HL-60/S4 (cell line): ENCODE data around the gene OTULIN.

ENCODE experiments used
- in situ Hi-C: fragments of 300-500 bp; cut with MboI; formaldehyde crosslinking; loops from 2 replicates; pipeline ENCODE4 v1.14.3; 2022; ENCODE audit warnings: low sequenced_read_pairs

Gene OTULIN

DNA sequence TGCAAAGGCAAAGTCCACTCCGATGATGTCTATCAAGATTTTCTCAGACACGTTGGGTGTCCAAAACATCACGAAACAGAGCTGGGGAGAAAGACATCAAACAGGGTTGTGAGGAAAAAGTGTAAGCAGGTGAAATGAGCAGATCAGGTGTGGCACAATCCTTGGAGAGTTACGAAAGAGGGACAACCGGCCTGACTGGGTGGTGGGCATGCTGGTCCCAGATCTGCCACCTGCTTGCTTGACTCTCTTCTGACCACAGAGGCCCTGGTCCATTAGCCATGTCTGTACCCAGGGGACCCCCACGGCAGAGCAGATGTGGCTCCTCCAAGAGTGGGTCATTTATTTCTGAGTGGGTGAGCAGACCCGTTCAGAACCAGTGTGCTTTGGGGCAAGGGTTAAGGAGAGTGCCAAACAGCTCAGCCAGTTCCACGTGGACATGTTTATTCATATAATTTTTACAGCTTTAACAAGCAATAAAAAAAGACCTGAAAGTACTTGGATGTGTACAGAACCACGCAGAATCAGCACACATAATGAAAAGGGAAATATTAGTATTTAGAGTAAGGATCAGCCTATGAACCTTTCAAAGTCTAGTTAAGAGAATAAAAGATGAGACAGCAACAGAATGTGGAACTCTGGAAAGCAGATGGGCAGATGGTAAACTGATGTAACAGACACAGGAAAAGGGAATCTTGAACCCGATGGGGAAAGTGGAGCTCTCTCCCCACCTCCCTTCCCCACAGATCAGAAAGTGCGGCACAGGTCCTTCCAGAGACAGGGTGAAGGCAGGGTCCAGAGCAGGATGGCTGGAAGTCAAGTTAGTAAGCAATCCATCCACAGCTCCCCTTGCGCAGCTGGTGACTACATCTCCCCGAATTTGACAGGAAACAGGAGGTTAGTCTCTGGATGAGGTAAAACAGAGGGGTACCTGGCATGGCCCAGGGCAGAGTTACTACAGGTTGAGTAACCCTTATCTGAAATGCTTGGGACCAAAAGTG, 52.5 kb downstream of the OTULIN start:
- in situ Hi-C loops, result no loop called here

- in situ Hi-C loops, result no loop called here
Observed at GRCh38 chr5:14718778-14719177, 54.3 kb downstream of the OTULIN start.

DNA sequence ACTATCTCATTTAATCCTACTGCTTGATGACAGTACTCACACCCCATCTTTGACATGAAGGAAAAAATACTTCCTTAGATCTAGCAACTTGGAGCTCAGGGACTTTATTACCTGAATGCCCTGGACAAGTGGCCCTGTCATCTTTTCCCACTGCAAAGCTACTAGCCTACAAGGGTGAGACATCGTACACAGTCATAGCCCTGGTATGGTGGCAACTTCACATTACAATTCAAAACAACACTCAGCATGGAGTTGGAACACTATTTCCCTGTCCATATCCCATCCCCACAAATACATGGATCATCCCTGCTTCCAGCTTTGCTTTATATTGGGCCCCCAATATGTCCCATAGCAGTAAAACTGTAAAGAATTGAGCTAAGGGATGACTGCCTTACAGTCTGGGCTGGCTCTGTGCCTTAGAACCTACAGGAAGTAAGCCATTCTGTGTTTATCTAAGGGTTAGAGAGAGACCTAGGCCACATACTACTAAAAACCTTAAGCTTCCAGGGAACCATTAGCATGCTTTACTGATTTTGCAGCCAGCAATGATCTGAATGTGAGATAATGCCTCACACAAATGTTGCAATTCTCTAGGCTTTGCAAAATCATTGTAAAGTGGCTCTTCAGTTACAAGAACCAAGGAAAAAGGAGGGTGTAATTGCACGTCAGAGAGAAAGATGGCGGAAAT, 55.9 kb downstream of the OTULIN start:
- in situ Hi-C loops, result loop anchor here (10.0 kb wide), 1 partner anchor 284 kb away; no protein-coding TSS in a partner anchor

GRCh38 chr5:14721990-14722656, 57.6 kb downstream of the OTULIN start:
- in situ Hi-C loops, result loop anchor here (10.0 kb wide), 1 partner anchor 283 kb away; no protein-coding TSS in a partner anchor

DNA sequence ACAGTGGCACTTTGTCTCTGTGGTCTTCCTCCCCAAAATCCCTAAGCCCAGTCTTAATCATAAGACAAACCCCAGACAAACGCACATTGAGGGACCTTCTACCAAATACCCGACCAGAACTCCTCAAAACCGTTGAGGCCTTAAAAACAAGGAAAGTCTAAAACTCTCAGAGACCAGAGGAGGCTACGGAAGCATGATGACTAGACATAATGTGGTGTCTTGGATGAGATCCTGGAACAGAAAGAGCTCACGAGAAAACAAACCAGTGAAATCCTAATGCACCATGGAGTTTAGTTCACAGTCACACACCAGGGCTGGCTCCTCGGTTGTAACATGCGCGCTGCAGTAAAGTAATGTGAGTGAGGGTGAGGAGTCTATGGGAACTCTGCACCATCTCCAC, 58.4 kb downstream of the OTULIN start:
- in situ Hi-C loops, result loop anchor here (10.0 kb wide), 1 partner anchor 282 kb away; no protein-coding TSS in a partner anchor

DNA sequence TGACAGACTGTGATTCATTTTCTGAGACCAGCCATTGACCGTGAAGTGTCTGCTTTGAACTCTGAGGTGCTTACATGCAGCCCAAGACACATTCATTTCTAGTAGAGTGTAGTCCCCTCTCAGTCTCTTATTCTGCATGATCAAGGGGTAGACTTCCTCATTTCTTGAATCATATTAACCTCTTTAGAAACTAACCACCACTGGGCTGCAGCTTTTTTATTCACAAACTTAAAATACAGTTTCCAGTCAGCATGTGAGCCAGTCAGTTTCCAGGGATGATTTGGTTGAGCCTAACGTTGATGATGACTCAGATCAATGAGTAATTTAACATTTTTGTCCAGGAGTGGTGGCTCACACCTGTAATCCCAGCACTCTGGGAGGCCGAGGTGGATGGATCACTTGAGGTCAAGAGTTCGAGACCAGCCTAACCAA, 59.2 kb downstream of the OTULIN start:
- in situ Hi-C loops, result loop anchor here (10.0 kb wide), 1 partner anchor 281 kb away; no protein-coding TSS in a partner anchor

DNA sequence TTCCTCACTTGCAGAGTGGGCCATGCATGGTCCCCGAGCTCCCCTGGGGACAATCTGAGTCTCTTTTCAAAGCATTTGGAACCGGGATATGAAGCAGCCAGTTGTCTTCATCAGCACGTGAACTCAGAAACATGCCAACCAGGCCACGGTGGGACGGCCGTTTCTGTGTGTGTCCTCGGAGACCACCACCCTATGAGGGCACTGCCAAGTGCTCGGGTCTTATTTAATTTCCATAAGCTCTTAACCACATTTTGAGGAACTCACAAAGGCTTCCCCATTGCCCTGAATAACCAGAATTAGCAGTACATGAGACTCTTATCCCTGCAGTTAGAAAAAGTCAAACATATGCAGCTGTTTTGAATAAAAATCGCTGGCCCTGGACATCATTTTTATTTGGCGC, 60.1 kb downstream of the OTULIN start:
- in situ Hi-C loops, result loop anchor here (10.0 kb wide), 1 partner anchor 280 kb away; no protein-coding TSS in a partner anchor

DNA sequence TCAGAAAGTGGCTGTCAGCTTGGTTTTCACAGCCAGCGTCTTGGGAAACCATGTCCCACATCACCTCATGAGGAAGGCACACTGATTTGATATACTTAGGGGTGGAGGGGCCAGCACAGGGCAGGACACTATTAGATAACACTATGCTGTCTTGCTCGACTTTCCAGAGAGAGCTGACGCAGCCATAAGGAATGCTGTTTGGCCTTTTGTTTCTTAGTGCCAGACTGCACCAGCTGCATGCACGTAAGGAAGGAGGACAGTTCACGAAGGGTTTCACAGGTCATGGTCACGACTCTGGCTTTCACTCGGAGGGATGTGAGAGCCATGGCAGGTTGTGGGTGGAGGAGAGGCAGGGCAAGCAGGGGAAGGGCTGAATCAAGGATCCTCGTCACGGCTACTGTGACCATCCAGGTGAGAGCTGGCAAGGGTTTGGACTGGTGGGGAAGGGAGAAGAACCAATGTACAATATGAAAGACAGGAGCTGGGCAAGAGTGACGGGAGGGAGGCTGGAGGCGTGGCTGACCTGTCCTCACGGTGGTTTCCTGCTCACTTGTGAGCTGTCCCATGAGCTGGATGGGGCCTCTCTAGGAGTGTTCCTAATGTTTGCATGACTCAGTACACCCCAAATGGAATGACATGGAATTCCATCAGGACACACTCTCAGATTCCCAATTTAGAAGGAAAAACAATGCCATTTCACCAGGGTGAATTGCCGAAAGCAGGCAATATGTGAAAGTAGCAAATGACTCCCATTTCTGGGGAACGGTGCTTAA, 61.7 kb downstream of the OTULIN start:
- in situ Hi-C loops, result loop anchor here (10.0 kb wide), 1 partner anchor 279 kb away; no protein-coding TSS in a partner anchor

- in situ Hi-C loops, result loop anchor here (10.0 kb wide), 1 partner anchor 277 kb away; no protein-coding TSS in a partner anchor
Observed at GRCh38 chr5:14727428-14727865, 62.9 kb downstream of the OTULIN start.

DNA sequence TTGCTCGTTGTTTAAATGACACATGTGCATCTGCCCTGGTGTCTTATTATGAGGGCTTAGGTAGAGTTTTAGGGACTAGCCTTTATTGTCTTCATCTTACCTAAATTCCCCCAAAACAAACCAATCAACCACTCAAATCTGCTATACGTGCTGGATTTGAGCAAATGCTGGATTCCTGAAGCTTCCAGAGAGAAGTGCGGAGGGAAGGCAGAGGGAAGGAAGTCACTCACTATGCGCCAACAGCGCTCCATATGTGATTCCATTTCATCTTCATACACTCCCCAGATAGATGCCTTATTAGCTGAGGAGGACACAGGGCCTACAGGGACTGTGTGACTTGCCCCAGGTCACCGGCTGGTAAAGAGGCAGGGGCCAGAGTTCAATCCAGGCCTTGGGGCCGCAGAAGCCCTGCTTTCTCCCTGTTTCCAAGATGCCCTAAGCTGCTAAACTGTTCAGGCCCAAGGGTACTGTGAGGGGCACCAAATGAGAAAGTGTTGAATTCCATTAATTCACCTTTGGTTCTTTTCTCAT, 63.5 kb downstream of the OTULIN start:
- in situ Hi-C loops, result loop anchor here (10.0 kb wide), 1 partner anchor 277 kb away; no protein-coding TSS in a partner anchor

DNA sequence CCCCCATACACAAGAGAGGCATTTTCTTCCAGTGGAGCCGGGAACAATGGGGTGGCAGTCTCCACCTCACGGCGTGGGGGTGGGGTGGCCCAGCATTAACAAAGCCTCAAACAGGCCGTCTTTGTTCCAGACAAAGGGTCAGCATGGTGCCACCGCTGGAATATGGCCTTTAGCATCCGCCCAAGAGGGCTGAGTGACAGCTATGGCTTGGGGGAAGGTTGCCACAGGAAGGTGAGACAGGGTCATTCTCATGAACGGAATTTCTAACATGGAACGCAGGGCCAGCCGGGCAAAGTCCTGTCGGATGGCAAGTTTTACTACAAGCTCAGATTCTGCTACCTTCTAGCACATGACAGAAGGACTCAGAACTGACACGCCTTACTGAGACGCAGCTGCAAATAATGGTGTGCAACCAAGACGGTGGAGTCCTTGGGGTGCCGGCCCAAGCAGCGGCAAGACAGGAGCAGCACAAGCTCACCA, 64.0 kb downstream of the OTULIN start:
- in situ Hi-C loops, result loop anchor here (10.0 kb wide), 1 partner anchor 276 kb away; no protein-coding TSS in a partner anchor

DNA sequence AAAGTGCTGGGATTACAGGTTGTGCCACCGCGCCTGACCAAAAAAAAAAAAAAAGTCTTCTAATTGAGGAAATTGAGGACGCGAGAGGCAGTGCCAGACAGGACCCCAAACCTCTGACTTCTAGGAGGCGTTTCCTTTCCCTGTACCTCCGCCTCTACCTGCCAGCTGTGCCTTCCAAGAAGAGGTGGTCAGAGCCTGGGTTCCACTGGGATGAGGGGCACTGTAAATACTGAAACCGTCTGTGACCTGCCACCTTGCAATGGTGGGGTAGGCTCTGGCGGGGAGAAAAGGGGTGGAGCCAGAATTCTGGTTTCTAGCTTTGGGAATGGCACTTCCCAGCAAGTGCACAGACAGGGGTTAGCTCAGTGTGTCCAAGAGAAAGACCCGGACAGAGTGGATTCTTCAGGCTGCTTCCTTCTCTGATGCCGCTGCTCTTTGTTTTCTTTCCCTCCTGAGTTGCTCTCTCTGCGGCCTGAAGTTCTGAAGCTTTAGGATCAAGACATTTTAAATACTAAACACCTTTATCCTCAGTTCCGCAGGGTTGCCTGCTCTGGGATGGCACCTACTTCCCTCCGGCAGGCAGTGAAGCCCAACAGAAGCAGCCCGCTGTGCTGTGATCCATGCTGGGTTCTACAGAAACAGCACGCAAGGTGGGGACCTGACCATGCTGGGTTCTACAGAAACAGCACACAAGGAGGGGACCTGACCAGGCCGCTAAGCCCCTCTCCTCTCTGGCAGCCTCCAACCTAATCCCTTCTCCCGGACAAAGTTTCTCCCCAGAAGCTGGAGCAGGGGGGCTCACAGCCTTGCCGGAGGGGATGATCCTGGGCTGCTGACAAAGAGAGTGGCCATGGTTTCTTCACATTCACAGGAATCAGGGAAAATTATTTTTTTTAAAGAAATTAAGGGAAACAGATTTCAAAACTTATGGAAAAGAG, 65.2 kb downstream of the OTULIN start:
- in situ Hi-C loops, result loop anchor here (10.0 kb wide), 1 partner anchor 275 kb away; no protein-coding TSS in a partner anchor

GRCh38 chr5:14730466-14730865, 65.9 kb downstream of the OTULIN start:
- in situ Hi-C loops, result no loop called here

- in situ Hi-C loops, result no loop called here
Observed at GRCh38 chr5:14730881-14731280, 66.4 kb downstream of the OTULIN start.

- in situ Hi-C loops, result no loop called here
Observed at GRCh38 chr5:14732991-14733390, 68.5 kb downstream of the OTULIN start.

- in situ Hi-C loops, result no loop called here
Observed at GRCh38 chr5:14733661-14734060, 69.1 kb downstream of the OTULIN start.

GRCh38 chr5:14734396-14734795, 69.9 kb downstream of the OTULIN start:
- in situ Hi-C loops, result no loop called here

GRCh38 chr5:14735944-14736343, 71.4 kb downstream of the OTULIN start:
- in situ Hi-C loops, result no loop called here
